ENCODE results near the gene FAM237B.

DNA sequence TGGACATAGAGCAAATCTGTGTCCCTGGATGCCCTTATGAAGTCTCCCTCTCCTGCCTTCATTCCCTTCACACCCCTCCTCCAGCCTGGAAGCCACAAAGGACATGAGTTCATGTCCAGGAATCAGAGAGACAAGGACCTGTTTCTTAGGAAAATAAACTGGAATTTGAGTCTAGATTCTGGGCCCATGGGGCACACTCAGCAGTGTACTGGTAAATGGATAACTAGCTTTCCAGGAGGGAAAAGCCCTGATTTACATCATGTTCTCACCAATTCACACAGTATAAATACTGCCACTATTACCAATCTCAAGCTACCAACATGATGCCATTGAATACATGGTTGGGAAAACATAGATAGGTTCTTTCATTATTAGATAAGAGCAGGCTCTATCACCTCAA, 9.9 kb downstream of the FAM237B start:
- TF ChIP-seq, protein P1, sequence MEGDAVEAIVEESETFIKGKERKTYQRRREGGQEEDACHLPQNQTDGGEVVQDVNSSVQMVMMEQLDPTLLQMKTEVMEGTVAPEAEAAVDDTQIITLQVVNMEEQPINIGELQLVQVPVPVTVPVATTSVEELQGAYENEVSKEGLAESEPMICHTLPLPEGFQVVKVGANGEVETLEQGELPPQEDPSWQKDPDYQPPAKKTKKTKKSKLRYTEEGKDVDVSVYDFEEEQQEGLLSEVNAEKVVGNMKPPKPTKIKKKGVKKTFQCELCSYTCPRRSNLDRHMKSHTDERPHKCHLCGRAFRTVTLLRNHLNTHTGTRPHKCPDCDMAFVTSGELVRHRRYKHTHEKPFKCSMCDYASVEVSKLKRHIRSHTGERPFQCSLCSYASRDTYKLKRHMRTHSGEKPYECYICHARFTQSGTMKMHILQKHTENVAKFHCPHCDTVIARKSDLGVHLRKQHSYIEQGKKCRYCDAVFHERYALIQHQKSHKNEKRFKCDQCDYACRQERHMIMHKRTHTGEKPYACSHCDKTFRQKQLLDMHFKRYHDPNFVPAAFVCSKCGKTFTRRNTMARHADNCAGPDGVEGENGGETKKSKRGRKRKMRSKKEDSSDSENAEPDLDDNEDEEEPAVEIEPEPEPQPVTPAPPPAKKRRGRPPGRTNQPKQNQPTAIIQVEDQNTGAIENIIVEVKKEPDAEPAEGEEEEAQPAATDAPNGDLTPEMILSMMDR (IDR thresholded peaks at IDR 0.05; ENCODE audit: low read length): no peak
- no peak for TF ChIP-seq EZH2 (IDR thresholded peaks at IDR 0.05; ENCODE audit: borderline replicate concordance, low read length)

Data from OCI-LY1 (cell line).